ENCODE results near the gene GRIN1. TPM values are rescaled to one million over a fixed set of nuclear protein-coding genes. Genes with fewer than 3 reads are reported as not detected.

GRIN1 gene
- total and polyA plus RNA-seq, 4 donors, result 0.06 to 0.51 (median 0.34) TPM

- no peak overlapping the region for H3K27ac ChIP-seq (ENCODE audit: low read depth in 1 of 2, low read length in 1 of 2)
- peaks cover 0 to 7% (median 0%) of the 10 kb centered on the region in 5 donors for H3K4me1 ChIP-seq (ENCODE audit: control insufficient read depth in 5 of 5, insufficient read depth in 5 of 5, low read length in 5 of 5)
- DNase-seq, result no peak
- H3K9me3 ChIP-seq (ENCODE audit: control insufficient read depth in 4 of 4, insufficient read depth in 3 of 4, low read length in 3 of 4), result peaks cover 0 to 3% (median 0%) of the 10 kb centered on the region in 4 donors
- H3K36me3 ChIP-seq (ENCODE audit: control insufficient read depth in 4 of 4, insufficient read depth in 4 of 4, low read length in 4 of 4), result no peaks in the 10 kb centered on the region
- no peak overlapping the region for H3K4me3 ChIP-seq
- no peak for ATAC-seq (ENCODE audit: insufficient read depth, low FRiP score)
- no peak for TF ChIP-seq CTCF (IDR thresholded peaks at IDR 0.05; ENCODE audit: control extremely low read depth, extremely low read depth)
- WGBS, 2 donors, result 63 to 75% methylated on average over 17 of the region's 17 CpGs
- H3K27me3 ChIP-seq (ENCODE audit: control insufficient read depth in 3 of 3, insufficient read depth in 3 of 3, low read length in 2 of 3), result peaks cover 3 to 74% (median 42%) of the 10 kb centered on the region in 3 donors
- no peak overlapping the region for H3K9ac ChIP-seq (ENCODE audit: insufficient read depth in 1 of 2, low read length in 2 of 2)
Measured at GRCh38 chr9:137160054-137160425, 21.1 kb downstream of the GRIN1 start.

- H3K27ac ChIP-seq (ENCODE audit: low read depth in 1 of 2, low read length in 1 of 2), result no peak overlapping the region
- ATAC-seq (ENCODE audit: insufficient read depth, low FRiP score) (no peak), DNase-seq (no peak)
- H3K4me3 ChIP-seq, result no peak overlapping the region
- 24 to 34% methylated on average over 51 to 56 of the region's 56 CpGs for WGBS, 2 donors
- no peak for TF ChIP-seq CTCF (IDR thresholded peaks at IDR 0.05; ENCODE audit: control extremely low read depth, extremely low read depth)
- peaks cover 9 to 77% (median 39%) of the 10 kb centered on the region in 3 donors for H3K27me3 ChIP-seq (ENCODE audit: control insufficient read depth in 3 of 3, insufficient read depth in 3 of 3, low read length in 2 of 3)
- no peak overlapping the region for H3K9ac ChIP-seq (ENCODE audit: insufficient read depth in 1 of 2, low read length in 2 of 2)
- H3K9me3 ChIP-seq (ENCODE audit: control insufficient read depth in 4 of 4, insufficient read depth in 3 of 4, low read length in 3 of 4), result peaks cover 0 to 3% (median 0%) of the 10 kb centered on the region in 4 donors
- peaks cover 0 to 7% (median 0%) of the 10 kb centered on the region in 5 donors for H3K4me1 ChIP-seq (ENCODE audit: control insufficient read depth in 5 of 5, insufficient read depth in 5 of 5, low read length in 5 of 5)
- no peaks in the 10 kb centered on the region for H3K36me3 ChIP-seq (ENCODE audit: control insufficient read depth in 4 of 4, insufficient read depth in 4 of 4, low read length in 4 of 4)
Measured at GRCh38 chr9:137160716-137161557, 22.0 kb downstream of the GRIN1 start.

- no peak overlapping the region for H3K9ac ChIP-seq (ENCODE audit: insufficient read depth in 1 of 2, low read length in 2 of 2)
- DNase-seq (no peak), ATAC-seq (ENCODE audit: insufficient read depth, low FRiP score) (no peak)
- TF ChIP-seq CTCF (IDR thresholded peaks at IDR 0.05; ENCODE audit: control extremely low read depth, extremely low read depth), result no peak
- 6% methylated on average over 56 to 69 of the region's 71 CpGs for WGBS, 2 donors
- peaks cover 12 to 77% (median 40%) of the 10 kb centered on the region in 3 donors for H3K27me3 ChIP-seq (ENCODE audit: control insufficient read depth in 3 of 3, insufficient read depth in 3 of 3, low read length in 2 of 3)
- peaks cover 0 to 3% (median 0%) of the 10 kb centered on the region in 4 donors for H3K9me3 ChIP-seq (ENCODE audit: control insufficient read depth in 4 of 4, insufficient read depth in 3 of 4, low read length in 3 of 4)
- H3K4me1 ChIP-seq (ENCODE audit: control insufficient read depth in 5 of 5, insufficient read depth in 5 of 5, low read length in 5 of 5), result peaks cover 0 to 2% (median 0%) of the 10 kb centered on the region in 5 donors
- H3K27ac ChIP-seq (ENCODE audit: low read depth in 1 of 2, low read length in 1 of 2), result no peak overlapping the region
- H3K36me3 ChIP-seq (ENCODE audit: control insufficient read depth in 4 of 4, insufficient read depth in 4 of 4, low read length in 4 of 4), result no peaks in the 10 kb centered on the region
- no peak overlapping the region for H3K4me3 ChIP-seq
Measured at GRCh38 chr9:137161558-137162486, 22.9 kb downstream of the GRIN1 start.
